T-helper 9 cell (primary cell): Measurements from ENCODE around the gene F2.
"Not testable (repeated sequence)": the region's sequence is repeated elsewhere in the genome, so short reads cannot be mapped to it uniquely, and the experiment has no call there.

Source experiments
- DNase-seq: peaks from one replicate; pipeline ENCODE4 v3.0.0-alpha.2; 2020

Gene F2

GRCh38 chr11:46686886-46687795, 31.9 kb upstream of the F2 start:
- no peak for DNase-seq

GRCh38 chr11:46690702-46691101, 28.3 kb upstream of the F2 start:
- no peak for DNase-seq

- no peak for DNase-seq
These were observed 26.6 kb upstream of the F2 start for GRCh38 chr11:46692450-46692849.

GRCh38 chr11:46693597-46694012, 25.4 kb upstream of the F2 start:
- no peak for DNase-seq

GRCh38 chr11:46694072-46694471, 24.9 kb upstream of the F2 start:
- DNase-seq, result no peak

GRCh38 chr11:46694607-46695006, 24.4 kb upstream of the F2 start:
- no peak for DNase-seq

- DNase-seq, result no peak
These were observed 23.4 kb upstream of the F2 start for GRCh38 chr11:46695345-46696211.

- DNase-seq, result no peak
These were observed 22.8 kb upstream of the F2 start for GRCh38 chr11:46696212-46696558.

GRCh38 chr11:46697303-46697702, 21.7 kb upstream of the F2 start:
- DNase-seq, result no peak

- no peak for DNase-seq
These were observed 21.3 kb upstream of the F2 start for GRCh38 chr11:46697723-46698122.

- no peak for DNase-seq
These were observed 20.4 kb upstream of the F2 start for GRCh38 chr11:46698597-46698996.

GRCh38 chr11:46700241-46701077, 18.6 kb upstream of the F2 start, which contains the start of the genes ARHGAP1 and ZNF408:
Gene ARHGAP1, minus strand, starts transcription at chr11:46700619. Its CDS starts 4,512 bp downstream, at chr11:46696107.
Gene ZNF408, plus strand, starts transcription at chr11:46701031. Its CDS starts 17 bp downstream, at chr11:46701048.
- DNase-seq, result peak; percentile 100

GRCh38 chr11:46701078-46701654, 17.8 kb upstream of the F2 start:
- DNase-seq, result no peak

- DNase-seq, result no peak
These were observed 13.8 kb upstream of the F2 start for GRCh38 chr11:46705070-46705688.

GRCh38 chr11:46706886-46707285, 12.1 kb upstream of the F2 start:
- DNase-seq, result no peak

- DNase-seq, result not testable (repeated sequence)
These were observed 9.7 kb upstream of the F2 start for GRCh38 chr11:46709351-46709750.

GRCh38 chr11:46710821-46711269, 8.2 kb upstream of the F2 start:
- DNase-seq, result no peak

- DNase-seq, result no peak
These were observed 7.7 kb upstream of the F2 start for GRCh38 chr11:46711303-46711702.

- DNase-seq, result no peak
These were observed 6.0 kb upstream of the F2 start for GRCh38 chr11:46712874-46713576.

- not testable (repeated sequence) for DNase-seq
These were observed 1.2 kb upstream of the F2 start for GRCh38 chr11:46717825-46718154.
